Chondrocyte (in vitro differentiated cells): ENCODE results near the gene MOK. TPM values are rescaled to one million over a fixed set of nuclear protein-coding genes. Genes with fewer than 3 reads are reported as not detected.

Experiments
- DNase-seq: peaks from one replicate; pipeline ENCODE4 v3.0.0; 2021; ENCODE audit warnings: mixed read lengths, low spot score
- H3K27ac Mint-ChIP-seq: one replicate; pipeline ENCODE4 v1.8.0; 2021; ENCODE audit warnings: mild to moderate bottlenecking, moderate library complexity, mixed read lengths; ENCODE audit not compliant: unreplicated experiment
- H3K27me3 Mint-ChIP-seq: 2 replicates; pipeline ENCODE4 v1.8.0; 2021; ENCODE audit warnings: low read depth, mixed read lengths
- H3K36me3 Mint-ChIP-seq: 2 replicates; pipeline ENCODE4 v1.8.0; 2021; ENCODE audit warnings: low read depth, mixed read lengths
- H3K4me1 Mint-ChIP-seq: 2 replicates; pipeline ENCODE4 v1.8.0; 2021; ENCODE audit warnings: low read depth, mild to moderate bottlenecking, mixed read lengths
- H3K4me3 Mint-ChIP-seq: one replicate; pipeline ENCODE4 v1.8.0; 2021; ENCODE audit warnings: mild to moderate bottlenecking, moderate library complexity, mixed read lengths; ENCODE audit not compliant: unreplicated experiment
- H3K9me3 Mint-ChIP-seq: 2 replicates; pipeline ENCODE4 v1.8.0; 2021; ENCODE audit warnings: low read depth, mixed read lengths
- CTCF ChIP-seq: fragments of 200-600 bp; sonication (generic); IDR thresholded peaks from 2 replicates; pipeline ENCODE4 v1.5.0; 2021; ENCODE audit warnings: antibody characterized with exemption, mild to moderate bottlenecking, moderate library complexity
- total RNA-seq: library from RNA; stranded (reverse); gene quantifications from 3 replicates; pipeline ENCODE4 v1.2.1, GENCODE V29; 2021

Gene MOK
- total RNA-seq, 1 donor from 2014 or later: 3.8 TPM

- peak overlapping the region; percentile 20 for H3K27ac Mint-ChIP-seq
- no peaks in the 10 kb centered on the region for H3K36me3 Mint-ChIP-seq
- no peak overlapping the region for H3K4me3 Mint-ChIP-seq
- TF ChIP-seq CTCF: no peak
- no peaks in the 10 kb centered on the region for H3K27me3 Mint-ChIP-seq
- no peaks in the 10 kb centered on the region for H3K9me3 Mint-ChIP-seq
- H3K4me1 Mint-ChIP-seq: peaks cover 38% of the 10 kb centered on the region
- no peak for DNase-seq
Measured at GRCh38 chr14:102321456-102322422, 16.8 kb upstream of the MOK start.

- peak overlapping the region; percentile 82 for H3K4me3 Mint-ChIP-seq
- no peak for TF ChIP-seq CTCF
- peaks cover 47% of the 10 kb centered on the region for H3K4me1 Mint-ChIP-seq
- no peak for DNase-seq
- H3K36me3 Mint-ChIP-seq: no peaks in the 10 kb centered on the region
- no peaks in the 10 kb centered on the region for H3K9me3 Mint-ChIP-seq
- no peak overlapping the region for H3K27ac Mint-ChIP-seq
- H3K27me3 Mint-ChIP-seq: no peaks in the 10 kb centered on the region
Measured at GRCh38 chr14:102320671-102321455, 15.9 kb upstream of the MOK start.

- no peak for DNase-seq
Measured at GRCh38 chr14:102320033-102320660, 15.2 kb upstream of the MOK start.

GRCh38 chr14:102319351-102320032 is 14.5 kb upstream of the MOK start, which contains the start of gene ZNF839:
Gene ZNF839 (plus strand): TSS chr14:102319746. CDS start chr14:102319766, 20 bp downstream.
- H3K27ac Mint-ChIP-seq: peak within 1 kb of the TSS; percentile 95
- peaks cover 58% of the 10 kb centered on the region for H3K4me1 Mint-ChIP-seq
- no peak for TF ChIP-seq CTCF
- peak within 1 kb of the TSS; percentile 82 for H3K4me3 Mint-ChIP-seq
- no peak for DNase-seq
- no peaks in the 10 kb centered on the region for H3K9me3 Mint-ChIP-seq
- no peaks in the 10 kb centered on the region for H3K36me3 Mint-ChIP-seq
- H3K27me3 Mint-ChIP-seq: no peaks in the 10 kb centered on the region

More at GRCh38 chr14:102320033-102320660, 15.2 kb upstream of the MOK start:
- Mint-ChIP-seq H3K9me3 (no peaks in the 10 kb centered on the region), H3K4me1 (peaks cover 53% of the 10 kb centered on the region), H3K4me3 (peak overlapping the region; percentile 82), H3K27ac (peak overlapping the region; percentile 95), H3K27me3 (no peaks in the 10 kb centered on the region), H3K36me3 (no peaks in the 10 kb centered on the region)
- TF ChIP-seq CTCF: no peak
